Measurements from ENCODE around the gene NIPBL. TPM values are rescaled to one million over a fixed set of nuclear protein-coding genes. Genes with fewer than 3 reads are reported as not detected.

NIPBL gene
- total RNA-seq, 1 experiment from 2014 or later, result 124 TPM

GRCh38 chr5:36901856-36902255 lies 25.3 kb downstream of the NIPBL start:
- no TSS peak for BruUV-seq (replicated peaks)
- CTCF ChIA-PET, result no interaction called here
- Histone ChIP-seq H3K36me3 (ENCODE audit: low read depth) (no peaks in the 10 kb centered on the region), H3K4me2 (no peak overlapping the region), H3K9me3 (ENCODE audit: insufficient read depth, low read depth) (no peaks in the 10 kb centered on the region), H4K20me1 (ENCODE audit: insufficient read depth) (peaks cover 79% of the 10 kb centered on the region), H3K27ac (no peak overlapping the region), H3F3A (ENCODE audit: insufficient read depth, low read depth) (no peaks in the 10 kb centered on the region), H3K27me3 (ENCODE audit: insufficient read depth, low read depth) (no peaks in the 10 kb centered on the region), H3K79me2 (ENCODE audit: low read depth) (peaks cover 100% of the 10 kb centered on the region), H3K4me1 (replicated peaks; ENCODE audit: insufficient read depth) (no peaks in the 10 kb centered on the region), H3K9me2 (ENCODE audit: insufficient read depth) (no peaks in the 10 kb centered on the region), H3K4me3 (no peak overlapping the region), H2AFZ (no peak overlapping the region)
- intact Hi-C loops (cut with micrococcal nuclease; ENCODE audit: unreplicated experiment), result no loop called here
- no peak for DNase-seq
- TF ChIP-seq CTCF (conservative IDR thresholded peaks at IDR 0.05) (no peak), EZH2 (IDR thresholded peaks at IDR 0.05; ENCODE audit: low read depth) (no peak)
- POLR2A ChIA-PET (ENCODE audit: unreplicated experiment), result no interaction called here

- Histone ChIP-seq H3K4me1 (replicated peaks; ENCODE audit: insufficient read depth) (no peaks in the 10 kb centered on the region), H4K20me1 (ENCODE audit: insufficient read depth) (peaks cover 78% of the 10 kb centered on the region), H3K36me3 (ENCODE audit: low read depth) (no peaks in the 10 kb centered on the region), H3F3A (ENCODE audit: insufficient read depth, low read depth) (no peaks in the 10 kb centered on the region), H3K27me3 (ENCODE audit: insufficient read depth, low read depth) (no peaks in the 10 kb centered on the region), H3K4me3 (no peak overlapping the region), H3K4me2 (no peak overlapping the region), H3K27ac (no peak overlapping the region), H3K9me2 (ENCODE audit: insufficient read depth) (no peaks in the 10 kb centered on the region), H2AFZ (no peak overlapping the region), H3K9me3 (ENCODE audit: insufficient read depth, low read depth) (no peaks in the 10 kb centered on the region), H3K79me2 (ENCODE audit: low read depth) (peaks cover 100% of the 10 kb centered on the region)
- no peak for DNase-seq
- no TSS peak for BruUV-seq (replicated peaks)
- TF ChIP-seq EZH2 (IDR thresholded peaks at IDR 0.05; ENCODE audit: low read depth), result no peak
- no peak for TF ChIP-seq CTCF (conservative IDR thresholded peaks at IDR 0.05)
- ChIA-PET POLR2A (ENCODE audit: unreplicated experiment) (no interaction called here), CTCF (no interaction called here)
- intact Hi-C loops (cut with micrococcal nuclease; ENCODE audit: unreplicated experiment), result no loop called here
These were observed 25.8 kb downstream of the NIPBL start for GRCh38 chr5:36902353-36902752.

GRCh38 chr5:36904677-36905076 lies 28.1 kb downstream of the NIPBL start:
- peaks cover 65% of the 10 kb centered on the region for H4K20me1 ChIP-seq (ENCODE audit: insufficient read depth)
- H3K27ac ChIP-seq, result no peak overlapping the region
- no peaks in the 10 kb centered on the region for H3K4me1 ChIP-seq (replicated peaks; ENCODE audit: insufficient read depth)

More at GRCh38 chr5:36904677-36905076, 28.1 kb downstream of the NIPBL start:
- Histone ChIP-seq H3K9me2 (ENCODE audit: insufficient read depth) (no peaks in the 10 kb centered on the region), H3K27me3 (ENCODE audit: insufficient read depth, low read depth) (no peaks in the 10 kb centered on the region), H2AFZ (no peak overlapping the region), H3K79me2 (ENCODE audit: low read depth) (peaks cover 100% of the 10 kb centered on the region), H3F3A (ENCODE audit: insufficient read depth, low read depth) (0 out of 2 replicates have a peak, but pooled peaks cover 4% of the 10 kb centered on the region), H3K9me3 (ENCODE audit: insufficient read depth, low read depth) (no peaks in the 10 kb centered on the region), H3K4me2 (no peak overlapping the region), H3K4me3 (no peak overlapping the region), H3K36me3 (ENCODE audit: low read depth) (no peaks in the 10 kb centered on the region)
- POLR2A ChIA-PET (ENCODE audit: unreplicated experiment), result no interaction called here
- DNase-seq, result peak in 1 of 2 experiments; percentile 32
- CTCF ChIA-PET, result no interaction called here
- BruUV-seq (replicated peaks), result no TSS peak
- intact Hi-C loops (cut with micrococcal nuclease; ENCODE audit: unreplicated experiment), result no loop called here
- TF ChIP-seq CTCF (conservative IDR thresholded peaks at IDR 0.05) (no peak), EZH2 (IDR thresholded peaks at IDR 0.05; ENCODE audit: low read depth) (no peak)
